HFFc6 (cell line): Measurements from ENCODE around the gene FAM222B. TPM values are rescaled to one million over a fixed set of nuclear protein-coding genes. Genes with fewer than 3 reads are reported as not detected.

ENCODE experiments used
- DNase-seq: peaks from one replicate; pipeline ENCODE4 v3.0.0-alpha.2; 2018
- H3K27ac Mint-ChIP-seq: 2 replicates; pipeline ENCODE4 v1.8.0; 2020; ENCODE audit warnings: mild to moderate bottlenecking, mixed read lengths
- H3K27me3 Mint-ChIP-seq: 2 replicates; pipeline ENCODE4 v1.8.0; 2021; ENCODE audit warnings: mild to moderate bottlenecking, moderate library complexity, mixed read lengths; ENCODE audit not compliant: insufficient read depth
- H3K36me3 Mint-ChIP-seq: 2 replicates; pipeline ENCODE4 v1.8.0; 2021; ENCODE audit warnings: low read depth, mixed read lengths
- H3K4me1 Mint-ChIP-seq: 2 replicates; pipeline ENCODE4 v1.8.0; 2020; ENCODE audit warnings: low read depth, mixed read lengths
- H3K4me3 Mint-ChIP-seq: 2 replicates; pipeline ENCODE4 v1.8.0; 2020; ENCODE audit warnings: mild to moderate bottlenecking, moderate library complexity, mixed read lengths
- H3K9me3 Mint-ChIP-seq: 2 replicates; pipeline ENCODE4 v1.8.0; 2020; ENCODE audit warnings: mild to moderate bottlenecking, mixed read lengths
- total RNA-seq, 6 experiments: library from RNA; stranded (reverse); fragmentation: NEBNext Ultra II Directional; extraction: Animal tissue kit (Norgen Biotek cat#: 25700); gene quantifications; 2 replicates in 1 of 6; 3 replicates in 5 of 6; pipeline ENCODE4 v1.2.3, GENCODE V29; 2021
- TF ChIP-seq, protein P1 (sequence below): fragments of 200-600 bp; sonication (generic); IDR thresholded peaks from 2 replicates; pipeline ENCODE4 v1.5.0; 2021; ENCODE audit warnings: antibody characterized with exemption, mild to moderate bottlenecking

Gene FAM222B
- total RNA-seq, 6 experiments from 2014 or later, result 14.5 to 17.2 (median 16.6) TPM

GRCh38 chr17:28744972-28745785 lies 97.4 kb downstream of the FAM222B start:
- H3K36me3 Mint-ChIP-seq, result peaks cover 17% of the 10 kb centered on the region
- DNase-seq, result no peak
- TF ChIP-seq, protein P1, sequence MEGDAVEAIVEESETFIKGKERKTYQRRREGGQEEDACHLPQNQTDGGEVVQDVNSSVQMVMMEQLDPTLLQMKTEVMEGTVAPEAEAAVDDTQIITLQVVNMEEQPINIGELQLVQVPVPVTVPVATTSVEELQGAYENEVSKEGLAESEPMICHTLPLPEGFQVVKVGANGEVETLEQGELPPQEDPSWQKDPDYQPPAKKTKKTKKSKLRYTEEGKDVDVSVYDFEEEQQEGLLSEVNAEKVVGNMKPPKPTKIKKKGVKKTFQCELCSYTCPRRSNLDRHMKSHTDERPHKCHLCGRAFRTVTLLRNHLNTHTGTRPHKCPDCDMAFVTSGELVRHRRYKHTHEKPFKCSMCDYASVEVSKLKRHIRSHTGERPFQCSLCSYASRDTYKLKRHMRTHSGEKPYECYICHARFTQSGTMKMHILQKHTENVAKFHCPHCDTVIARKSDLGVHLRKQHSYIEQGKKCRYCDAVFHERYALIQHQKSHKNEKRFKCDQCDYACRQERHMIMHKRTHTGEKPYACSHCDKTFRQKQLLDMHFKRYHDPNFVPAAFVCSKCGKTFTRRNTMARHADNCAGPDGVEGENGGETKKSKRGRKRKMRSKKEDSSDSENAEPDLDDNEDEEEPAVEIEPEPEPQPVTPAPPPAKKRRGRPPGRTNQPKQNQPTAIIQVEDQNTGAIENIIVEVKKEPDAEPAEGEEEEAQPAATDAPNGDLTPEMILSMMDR, result no peak

DNA sequence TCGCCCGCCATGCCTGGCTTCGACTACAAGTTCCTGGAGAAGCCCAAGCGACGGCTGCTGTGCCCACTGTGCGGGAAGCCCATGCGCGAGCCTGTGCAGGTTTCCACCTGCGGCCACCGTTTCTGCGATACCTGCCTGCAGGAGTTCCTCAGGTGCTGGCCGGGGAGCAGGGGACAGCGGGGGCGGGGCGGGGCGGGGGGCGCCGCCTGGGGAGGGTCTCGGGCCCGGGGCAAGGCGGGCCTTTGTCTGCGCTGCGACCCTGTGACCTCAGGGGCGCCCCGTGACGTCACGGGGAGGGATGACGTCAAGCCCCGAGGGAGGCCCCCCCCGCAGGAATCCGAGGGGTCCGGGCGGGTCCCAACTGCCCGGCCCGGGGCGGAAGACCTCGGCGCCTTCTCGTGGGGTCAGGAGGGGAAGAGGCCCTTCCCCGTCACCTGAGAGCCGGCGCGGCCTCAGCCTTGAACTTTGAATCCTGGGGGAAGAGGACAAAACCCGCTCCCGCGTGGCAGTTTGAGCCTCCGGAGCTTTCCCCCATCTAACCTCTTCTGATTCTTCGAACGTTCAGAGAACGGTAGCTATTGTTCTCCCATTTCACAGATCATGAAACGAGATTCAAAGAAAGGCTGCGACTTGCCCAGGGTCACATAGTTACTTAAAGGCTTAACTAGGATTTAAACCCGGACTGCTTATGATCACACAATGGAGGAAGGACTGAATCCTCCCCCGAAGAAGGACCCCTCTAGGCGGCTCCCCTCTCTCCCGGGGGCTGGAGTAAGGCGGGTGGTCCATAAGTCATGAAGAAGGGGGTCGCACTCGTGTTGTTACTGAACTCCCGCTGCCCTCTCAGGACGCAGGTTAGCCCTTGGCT lies 98.3 kb downstream of the FAM222B start:
- Mint-ChIP-seq H3K4me3 (peak overlapping the region; percentile 96), H3K27me3 (peaks cover 5% of the 10 kb centered on the region), H3K27ac (peak overlapping the region; percentile 95), H3K9me3 (peaks cover 7% of the 10 kb centered on the region), H3K4me1 (peaks cover 29% of the 10 kb centered on the region), H3K36me3 (peaks cover 21% of the 10 kb centered on the region)
- TF ChIP-seq, protein P1, result no peak
- DNase-seq, result no peak

More at GRCh38 chr17:28744972-28745785, 97.4 kb downstream of the FAM222B start:
- H3K27ac Mint-ChIP-seq, result peak overlapping the region; percentile 95
- peak overlapping the region; percentile 96 for H3K4me3 Mint-ChIP-seq
- H3K4me1 Mint-ChIP-seq, result peaks cover 28% of the 10 kb centered on the region
- no peaks in the 10 kb centered on the region for H3K9me3 Mint-ChIP-seq
- H3K27me3 Mint-ChIP-seq, result peaks cover 10% of the 10 kb centered on the region

- Mint-ChIP-seq H3K4me1 (peaks cover 21% of the 10 kb centered on the region), H3K9me3 (peaks cover 8% of the 10 kb centered on the region), H3K4me3 (peak within 1 kb of the TSS; percentile 96), H3K27me3 (peaks cover 5% of the 10 kb centered on the region), H3K27ac (peak within 1 kb of the TSS; percentile 96), H3K36me3 (peaks cover 15% of the 10 kb centered on the region)
- peak; percentile 93 for DNase-seq
- TF ChIP-seq, protein P1, result no peak
Measured at GRCh38 chr17:28743243-28744103, 99.1 kb downstream of the FAM222B start, which contains the start of gene TRAF4. Gene TRAF4 (plus strand): TSS chr17:28744011. CDS start chr17:28744113, 102 bp downstream.

GRCh38 chr17:28741358-28742349 lies 100.9 kb downstream of the FAM222B start:
- peaks cover 8% of the 10 kb centered on the region for H3K9me3 Mint-ChIP-seq
- H3K27me3 Mint-ChIP-seq, result peaks cover 5% of the 10 kb centered on the region
- H3K4me3 Mint-ChIP-seq, result peak overlapping the region; percentile 15; the same call in 1 of the 2 replicates
- no peak for DNase-seq
- TF ChIP-seq, protein P1, result no peak
- H3K36me3 Mint-ChIP-seq, result peaks cover 15% of the 10 kb centered on the region
- peak overlapping the region; percentile 96; the same call in 1 of the 2 replicates for H3K27ac Mint-ChIP-seq
- H3K4me1 Mint-ChIP-seq, result peaks cover 21% of the 10 kb centered on the region
